Measurements from ENCODE around the gene GJA3.

DNA sequence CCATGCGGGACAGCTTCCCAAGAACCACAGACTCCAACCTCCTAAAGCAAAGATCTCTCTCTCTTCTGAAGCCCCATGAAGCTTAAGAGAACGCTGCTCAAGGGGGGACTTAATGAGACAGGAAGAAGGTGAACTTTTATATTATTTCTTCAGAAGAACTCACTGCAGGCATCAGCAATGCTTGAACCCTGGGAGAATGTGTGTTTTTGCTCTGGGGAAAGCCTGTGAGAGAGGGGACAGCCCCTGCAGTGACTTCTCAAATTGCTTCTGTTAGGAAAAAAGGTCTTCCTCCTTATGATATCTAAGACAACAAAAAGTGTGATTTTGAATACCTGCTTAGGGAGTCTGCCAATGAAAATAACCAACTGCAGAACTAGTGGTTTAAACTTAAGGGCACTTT is 23.0 kb downstream of the GJA3 start:
- no peak for TF ChIP-seq POLR2AphosphoS5 (IDR thresholded peaks at IDR 0.05; ENCODE audit: low read depth, low read length)
- TF ChIP-seq, protein P1, sequence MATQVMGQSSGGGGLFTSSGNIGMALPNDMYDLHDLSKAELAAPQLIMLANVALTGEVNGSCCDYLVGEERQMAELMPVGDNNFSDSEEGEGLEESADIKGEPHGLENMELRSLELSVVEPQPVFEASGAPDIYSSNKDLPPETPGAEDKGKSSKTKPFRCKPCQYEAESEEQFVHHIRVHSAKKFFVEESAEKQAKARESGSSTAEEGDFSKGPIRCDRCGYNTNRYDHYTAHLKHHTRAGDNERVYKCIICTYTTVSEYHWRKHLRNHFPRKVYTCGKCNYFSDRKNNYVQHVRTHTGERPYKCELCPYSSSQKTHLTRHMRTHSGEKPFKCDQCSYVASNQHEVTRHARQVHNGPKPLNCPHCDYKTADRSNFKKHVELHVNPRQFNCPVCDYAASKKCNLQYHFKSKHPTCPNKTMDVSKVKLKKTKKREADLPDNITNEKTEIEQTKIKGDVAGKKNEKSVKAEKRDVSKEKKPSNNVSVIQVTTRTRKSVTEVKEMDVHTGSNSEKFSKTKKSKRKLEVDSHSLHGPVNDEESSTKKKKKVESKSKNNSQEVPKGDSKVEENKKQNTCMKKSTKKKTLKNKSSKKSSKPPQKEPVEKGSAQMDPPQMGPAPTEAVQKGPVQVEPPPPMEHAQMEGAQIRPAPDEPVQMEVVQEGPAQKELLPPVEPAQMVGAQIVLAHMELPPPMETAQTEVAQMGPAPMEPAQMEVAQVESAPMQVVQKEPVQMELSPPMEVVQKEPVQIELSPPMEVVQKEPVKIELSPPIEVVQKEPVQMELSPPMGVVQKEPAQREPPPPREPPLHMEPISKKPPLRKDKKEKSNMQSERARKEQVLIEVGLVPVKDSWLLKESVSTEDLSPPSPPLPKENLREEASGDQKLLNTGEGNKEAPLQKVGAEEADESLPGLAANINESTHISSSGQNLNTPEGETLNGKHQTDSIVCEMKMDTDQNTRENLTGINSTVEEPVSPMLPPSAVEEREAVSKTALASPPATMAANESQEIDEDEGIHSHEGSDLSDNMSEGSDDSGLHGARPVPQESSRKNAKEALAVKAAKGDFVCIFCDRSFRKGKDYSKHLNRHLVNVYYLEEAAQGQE (IDR thresholded peaks at IDR 0.05; ENCODE audit: insufficient read depth in 1 of 2, low read depth in 2 of 2, low read length in 2 of 2) = no peak
